Lung (tissue), 12 donors: Measurements from ENCODE around the gene ASB1. TPM values are rescaled to one million over a fixed set of nuclear protein-coding genes. Genes with fewer than 3 reads are reported as not detected.

Source experiments
- ATAC-seq: fragments of 200-7000 bp; cut with Tn5 transposase; one replicate; pipeline ENCODE4 v1.9.1; 2020; ENCODE audit warnings: moderate number of reproducible peaks; ENCODE audit not compliant: insufficient read depth, low FRiP score
- DNase-seq, 3 donors: peaks; one replicate each; pipeline ENCODE4 v3.0.0-alpha.2; 2013 to 2017
- H3K27ac ChIP-seq, 2 donors: one replicate each; pipeline ENCODE4 v1.5.1; 2013; ENCODE audit warnings: mild to moderate bottlenecking in 2 of 2, moderate library complexity in 2 of 2, control low read depth in 1 of 2, inconsistent platforms in 1 of 2, low read depth in 1 of 2, low read length in 1 of 2
- H3K27me3 ChIP-seq, 3 donors: one replicate each; pipeline ENCODE4 v1.5.1; 2013; ENCODE audit warnings: low read length in 2 of 3; ENCODE audit not compliant: control insufficient read depth in 3 of 3, insufficient read depth in 3 of 3
- H3K36me3 ChIP-seq, 4 donors: one replicate each; pipeline ENCODE4 v1.5.1; 2013; ENCODE audit warnings: low read length in 4 of 4, mild to moderate bottlenecking in 1 of 4, moderate library complexity in 1 of 4; ENCODE audit not compliant: control insufficient read depth in 4 of 4, insufficient read depth in 4 of 4
- H3K4me1 ChIP-seq, 5 donors: one replicate each; pipeline ENCODE4 v1.5.1; 2013; ENCODE audit warnings: low read length in 5 of 5, mild to moderate bottlenecking in 2 of 5, moderate library complexity in 1 of 5; ENCODE audit not compliant: control insufficient read depth in 5 of 5, insufficient read depth in 5 of 5
- H3K4me3 ChIP-seq: one replicate; pipeline ENCODE4 v1.5.1; 2013; ENCODE audit warnings: mild to moderate bottlenecking, control low read depth, moderate library complexity
- H3K9ac ChIP-seq, 2 donors: one replicate each; pipeline ENCODE4 v1.5.1; 2013; ENCODE audit warnings: low read length in 2 of 2, control low read depth in 1 of 2; ENCODE audit not compliant: insufficient read depth in 1 of 2
- H3K9me3 ChIP-seq, 4 donors: one replicate each; pipeline ENCODE4 v1.5.1; 2013; ENCODE audit warnings: low read length in 3 of 4, mild to moderate bottlenecking in 1 of 4, moderate library complexity in 1 of 4; ENCODE audit not compliant: control insufficient read depth in 4 of 4, insufficient read depth in 3 of 4
- WGBS, 2 donors: extraction: QIAGEN DNeasy Blood & Tissue Kit; methylation state at CpG; one replicate each; pipeline ENCODE4 v1.1.7; 2013; 5-methylcytosine and 5-hydroxymethylcytosine counted together
- polyA plus RNA-seq, 2 donors: library from polyadenylated mRNA; stranded (reverse); fragments of 200-250 nt; gene quantifications; one replicate each; pipeline ENCODE4 v1.2.1, GENCODE V29; 2013
- total RNA-seq, 2 donors: library from RNA; depleted of rRNA in 1 of 2; stranded (reverse); fragments of >200 nt in 1 of 2; gene quantifications; one replicate each; pipeline ENCODE4 v1.2.1, GENCODE V29; 2014 to 2021
- TF ChIP-seq, protein P1 (sequence below): IDR thresholded peaks from 2 replicates; pipeline ENCODE4 v1.5.1; 2012; ENCODE audit warnings: mild to moderate bottlenecking; ENCODE audit errors: control extremely low read depth, extremely low read depth
- donor health status: control.
- donor health status: control.
- donor health status: Bipolar disorder and iron deficiency.
- donor health status: healthy.
- donor health status: DM: yes; HTN: yes; CAD: no.

The ASB1 gene
- total and polyA plus RNA-seq, 4 donors, result 17.7 to 34.9 (median 20.6) TPM

- Histone ChIP-seq H3K9me3 (no peaks in the 10 kb centered on the region), H3K9ac (no peak overlapping the region), H3K27ac (no peak overlapping the region), H3K4me3 (no peak overlapping the region), H3K36me3 (peaks cover 0 to 10% (median 5%) of the 10 kb centered on the region in 4 donors), H3K27me3 (no peaks in the 10 kb centered on the region), H3K4me1 (peaks cover 0 to 3% (median 0%) of the 10 kb centered on the region in 5 donors)
- WGBS, 2 donors, result 81 to 84% methylated on average over 7 of the region's 7 CpGs
- ATAC-seq (no peak), DNase-seq (no peak)
- TF ChIP-seq, protein P1, sequence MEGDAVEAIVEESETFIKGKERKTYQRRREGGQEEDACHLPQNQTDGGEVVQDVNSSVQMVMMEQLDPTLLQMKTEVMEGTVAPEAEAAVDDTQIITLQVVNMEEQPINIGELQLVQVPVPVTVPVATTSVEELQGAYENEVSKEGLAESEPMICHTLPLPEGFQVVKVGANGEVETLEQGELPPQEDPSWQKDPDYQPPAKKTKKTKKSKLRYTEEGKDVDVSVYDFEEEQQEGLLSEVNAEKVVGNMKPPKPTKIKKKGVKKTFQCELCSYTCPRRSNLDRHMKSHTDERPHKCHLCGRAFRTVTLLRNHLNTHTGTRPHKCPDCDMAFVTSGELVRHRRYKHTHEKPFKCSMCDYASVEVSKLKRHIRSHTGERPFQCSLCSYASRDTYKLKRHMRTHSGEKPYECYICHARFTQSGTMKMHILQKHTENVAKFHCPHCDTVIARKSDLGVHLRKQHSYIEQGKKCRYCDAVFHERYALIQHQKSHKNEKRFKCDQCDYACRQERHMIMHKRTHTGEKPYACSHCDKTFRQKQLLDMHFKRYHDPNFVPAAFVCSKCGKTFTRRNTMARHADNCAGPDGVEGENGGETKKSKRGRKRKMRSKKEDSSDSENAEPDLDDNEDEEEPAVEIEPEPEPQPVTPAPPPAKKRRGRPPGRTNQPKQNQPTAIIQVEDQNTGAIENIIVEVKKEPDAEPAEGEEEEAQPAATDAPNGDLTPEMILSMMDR, result no peak
Measured at GRCh38 chr2:238383743-238384380, 42.9 kb upstream of the ASB1 start.

DNA sequence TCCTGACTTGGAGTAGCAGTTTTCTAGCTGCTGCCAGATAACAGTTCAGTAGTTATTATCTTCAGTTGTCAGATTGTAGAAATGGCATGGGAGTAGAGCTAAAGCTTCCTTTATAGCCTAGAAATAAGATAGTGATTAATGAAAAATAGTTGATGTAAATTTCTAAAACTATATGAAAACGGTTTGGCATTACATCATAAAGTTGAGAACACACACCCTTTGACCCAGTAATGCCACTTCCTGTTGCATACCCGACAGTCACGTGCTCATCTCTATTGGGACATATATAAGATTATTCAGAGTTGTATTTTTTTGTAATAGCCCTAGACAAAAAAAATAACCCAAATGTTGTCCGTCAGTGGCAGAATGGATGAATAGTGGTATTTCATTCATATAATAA is 39.4 kb upstream of the ASB1 start:
- H3K4me3 ChIP-seq, result no peak overlapping the region
- ATAC-seq (no peak), DNase-seq (no peak)
- no peak overlapping the region for H3K9ac ChIP-seq
- H3K27ac ChIP-seq, result no peak overlapping the region
- 30 to 53% methylated on average over 4 of the region's 4 CpGs for WGBS, 2 donors
- H3K36me3 ChIP-seq, result peaks cover 0 to 6% (median 3%) of the 10 kb centered on the region in 4 donors
- H3K27me3 ChIP-seq, result no peaks in the 10 kb centered on the region
- TF ChIP-seq, protein P1, result no peak
- peaks cover 0 to 3% (median 0%) of the 10 kb centered on the region in 5 donors for H3K4me1 ChIP-seq
- no peaks in the 10 kb centered on the region for H3K9me3 ChIP-seq

DNA sequence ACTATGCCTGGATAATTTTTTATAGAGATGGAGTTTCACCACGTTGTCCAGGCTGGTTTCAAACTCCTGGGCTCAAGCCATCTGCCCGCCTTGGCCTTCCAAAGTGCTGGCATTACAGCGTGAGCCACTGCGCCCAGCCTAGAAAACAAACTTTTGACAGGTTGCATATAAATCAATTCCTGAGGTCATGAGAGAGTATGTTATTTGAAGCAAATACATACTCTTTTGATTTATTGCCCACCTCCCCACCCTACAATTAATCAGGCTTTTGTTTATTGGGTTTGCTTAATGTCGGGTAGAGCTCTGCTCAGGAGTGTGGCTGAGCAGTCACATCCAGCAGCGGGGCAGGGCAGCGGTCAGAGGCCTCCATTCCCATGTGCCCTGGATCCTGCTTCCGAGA is 37.9 kb upstream of the ASB1 start:
- Histone ChIP-seq H3K27me3 (no peaks in the 10 kb centered on the region), H3K27ac (no peak overlapping the region), H3K9me3 (no peaks in the 10 kb centered on the region), H3K4me1 (peaks cover 0 to 3% (median 0%) of the 10 kb centered on the region in 5 donors), H3K4me3 (no peak overlapping the region), H3K9ac (no peak overlapping the region), H3K36me3 (no peaks in the 10 kb centered on the region)
- 74 to 82% methylated on average over 8 of the region's 8 CpGs for WGBS, 2 donors
- ATAC-seq (no peak), DNase-seq (no peak)
- TF ChIP-seq, protein P1, result no peak
